ENCODE measurements around the gene CSRNP3.

The CSRNP3 gene

DNA sequence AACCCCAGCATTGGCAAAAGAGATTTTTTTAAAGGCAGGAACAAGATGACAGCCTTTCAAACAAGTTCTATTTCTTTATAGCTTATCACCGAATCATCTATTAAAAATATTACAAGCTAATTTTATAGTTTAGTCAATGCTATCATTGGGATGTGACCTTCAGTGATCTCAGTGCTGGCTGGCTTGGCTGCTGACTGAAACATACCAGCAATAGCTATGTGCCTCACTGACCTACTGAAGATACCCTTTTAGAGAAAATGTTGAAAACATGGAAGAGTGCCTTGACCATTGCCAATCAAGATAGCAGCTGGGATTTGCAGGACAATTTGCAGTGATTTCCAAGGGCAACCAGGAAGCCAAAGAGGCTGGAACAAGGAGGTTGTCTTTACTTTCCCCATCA, 44.0 kb downstream of the CSRNP3 start:
- DNase-seq (ENCODE audit: extremely low spot score) = no peak
- CTCF ChIA-PET = no interaction called here
- POLR2A ChIA-PET = no interaction called here
- TF ChIP-seq FOXA1 (IDR thresholded peaks at IDR 0.05) (no peak), CTBP1 (IDR thresholded peaks at IDR 0.05; ENCODE audit: borderline replicate concordance) (no peak), ELF4 (IDR thresholded peaks at IDR 0.05) (no peak), SUZ12 (IDR thresholded peaks at IDR 0.05) (no peak), BHLHE40 (IDR thresholded peaks at IDR 0.05; ENCODE audit: borderline replicate concordance) (no peak), FOXM1 (IDR thresholded peaks at IDR 0.05; ENCODE audit: borderline replicate concordance) (no peak)

GRCh38 chr2:165518611-165519010, 49.1 kb downstream of the CSRNP3 start:
- ChIA-PET CTCF (no interaction called here), POLR2A (no interaction called here)
- no peak for DNase-seq (ENCODE audit: extremely low spot score)
- TF ChIP-seq PKNOX1 (IDR thresholded peaks at IDR 0.05) (no peak), SP1 (IDR thresholded peaks at IDR 0.05) (no peak), FOXM1 (IDR thresholded peaks at IDR 0.05; ENCODE audit: borderline replicate concordance) (no peak), BHLHE40 (IDR thresholded peaks at IDR 0.05; ENCODE audit: borderline replicate concordance) (no peak), FOXK2 (IDR thresholded peaks at IDR 0.05) (no peak)

GRCh38 chr2:165522719-165523118, 53.2 kb downstream of the CSRNP3 start:
- ChIA-PET CTCF (no interaction called here), POLR2A (no interaction called here)
- TF ChIP-seq SP1 (IDR thresholded peaks at IDR 0.05) (no peak), NFRKB (IDR thresholded peaks at IDR 0.05) (no peak)
- DNase-seq (ENCODE audit: extremely low spot score) = no peak

- no peak for DNase-seq (ENCODE audit: extremely low spot score)
- ChIA-PET POLR2A (no interaction called here), CTCF (no interaction called here)
- TF ChIP-seq ZNF384 (IDR thresholded peaks at IDR 0.05) (no peak), L3MBTL2 (conservative IDR thresholded peaks at IDR 0.05) (no peak), FOXM1 (IDR thresholded peaks at IDR 0.05; ENCODE audit: borderline replicate concordance) (no peak), PKNOX1 (IDR thresholded peaks at IDR 0.05) (no peak), CTBP1 (IDR thresholded peaks at IDR 0.05; ENCODE audit: borderline replicate concordance) (no peak), SUZ12 (IDR thresholded peaks at IDR 0.05) (no peak)
Observed at GRCh38 chr2:165524720-165525119, 55.2 kb downstream of the CSRNP3 start.

GRCh38 chr2:165528691-165529090, 59.2 kb downstream of the CSRNP3 start:
- POLR2A ChIA-PET = no interaction called here
- DNase-seq (ENCODE audit: extremely low spot score) = no peak
- TF ChIP-seq BHLHE40 (IDR thresholded peaks at IDR 0.05; ENCODE audit: borderline replicate concordance) (no peak), ELF4 (IDR thresholded peaks at IDR 0.05) (no peak), SP1 (IDR thresholded peaks at IDR 0.05) (no peak), TARDBP (IDR thresholded peaks at IDR 0.05) (no peak), PKNOX1 (IDR thresholded peaks at IDR 0.05) (no peak), SUZ12 (IDR thresholded peaks at IDR 0.05) (no peak), FOXA1 (IDR thresholded peaks at IDR 0.05) (no peak), CTBP1 (IDR thresholded peaks at IDR 0.05; ENCODE audit: borderline replicate concordance) (no peak), ZNF384 (IDR thresholded peaks at IDR 0.05) (no peak), FOXK2 (IDR thresholded peaks at IDR 0.05) (no peak), HDGF (IDR thresholded peaks at IDR 0.05; ENCODE audit: borderline replicate concordance) (no peak), ARNT (IDR thresholded peaks at IDR 0.05) (no peak), L3MBTL2 (conservative IDR thresholded peaks at IDR 0.05) (no peak), FOXM1 (IDR thresholded peaks at IDR 0.05; ENCODE audit: borderline replicate concordance) (no peak), NFRKB (IDR thresholded peaks at IDR 0.05) (no peak), LEF1 (IDR thresholded peaks at IDR 0.05; ENCODE audit: borderline replicate concordance) (no peak)
- CTCF ChIA-PET = interaction anchor here (0.6 kb wide), 1 partner anchor 223 kb away, joined by 3 read pairs; no protein-coding TSS in a partner anchor

DNA sequence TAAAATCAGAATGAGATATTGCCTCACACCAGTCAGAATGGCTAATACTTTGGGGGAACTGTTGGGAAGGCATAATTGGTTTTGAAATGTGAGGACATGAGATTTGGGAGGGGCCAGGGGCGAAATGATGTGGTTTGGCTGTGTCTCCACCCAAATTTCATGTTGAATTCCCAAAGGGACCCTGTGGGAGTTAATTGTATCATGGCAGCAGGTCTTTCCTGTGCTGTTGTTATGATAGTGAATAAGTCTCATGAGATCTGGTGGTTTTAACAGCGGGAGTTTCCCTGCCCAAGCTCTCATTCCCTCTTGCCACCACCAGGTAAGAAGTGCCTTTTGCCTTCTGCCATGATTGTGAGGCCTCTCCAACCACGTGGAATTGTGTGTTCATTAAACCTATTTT, 59.6 kb downstream of the CSRNP3 start:
- ChIA-PET CTCF (no interaction called here), POLR2A (no interaction called here)
- TF ChIP-seq L3MBTL2 (conservative IDR thresholded peaks at IDR 0.05) = no peak
- no peak for TF ChIP-seq FOXK2 (IDR thresholded peaks at IDR 0.05)
- TF ChIP-seq NFRKB (IDR thresholded peaks at IDR 0.05) = no peak
- TF ChIP-seq TARDBP (IDR thresholded peaks at IDR 0.05) = no peak
- TF ChIP-seq SUZ12 (IDR thresholded peaks at IDR 0.05) = no peak
- no peak for TF ChIP-seq SP1 (IDR thresholded peaks at IDR 0.05)
- no peak for TF ChIP-seq LEF1 (IDR thresholded peaks at IDR 0.05; ENCODE audit: borderline replicate concordance)
- no peak for TF ChIP-seq HDGF (IDR thresholded peaks at IDR 0.05; ENCODE audit: borderline replicate concordance)
- no peak for DNase-seq (ENCODE audit: extremely low spot score)

DNA sequence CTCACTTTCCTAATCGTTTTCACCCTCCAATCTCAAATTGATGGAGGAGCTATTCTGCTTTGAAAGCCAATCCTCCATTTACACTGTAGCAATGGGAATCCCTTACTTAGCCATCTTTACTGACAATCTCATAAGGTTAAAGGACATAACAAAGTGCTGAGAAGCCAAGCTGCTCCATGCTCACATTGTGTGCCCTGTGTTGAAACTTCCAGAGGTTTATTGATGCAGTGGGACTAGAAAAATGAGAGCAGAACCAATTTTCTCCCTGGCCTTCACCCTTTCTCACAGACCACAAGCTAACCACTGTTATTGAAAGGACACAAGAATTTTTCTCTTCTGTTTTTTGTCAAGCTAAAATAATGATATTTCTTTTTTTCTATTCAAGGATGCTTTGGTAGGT, 63.8 kb downstream of the CSRNP3 start:
- TF ChIP-seq FOXM1 (IDR thresholded peaks at IDR 0.05; ENCODE audit: borderline replicate concordance) (no peak), SUZ12 (IDR thresholded peaks at IDR 0.05) (no peak), LEF1 (IDR thresholded peaks at IDR 0.05; ENCODE audit: borderline replicate concordance) (no peak), FOXK2 (IDR thresholded peaks at IDR 0.05) (no peak), CTBP1 (IDR thresholded peaks at IDR 0.05; ENCODE audit: borderline replicate concordance) (no peak)
- DNase-seq (ENCODE audit: extremely low spot score) = no peak
- POLR2A ChIA-PET = no interaction called here
- CTCF ChIA-PET = no interaction called here

- CTCF ChIA-PET = no interaction called here
- TF ChIP-seq BHLHE40 (IDR thresholded peaks at IDR 0.05; ENCODE audit: borderline replicate concordance) (no peak), PKNOX1 (IDR thresholded peaks at IDR 0.05) (peak; percentile 86), ELF4 (IDR thresholded peaks at IDR 0.05) (no peak), HDGF (IDR thresholded peaks at IDR 0.05; ENCODE audit: borderline replicate concordance) (no peak), TARDBP (IDR thresholded peaks at IDR 0.05) (no peak)
- POLR2A ChIA-PET = no interaction called here
- DNase-seq (ENCODE audit: extremely low spot score) = no peak
Observed at GRCh38 chr2:165535471-165535870, 66.0 kb downstream of the CSRNP3 start.

All from HEK293T (cell line).